ENCODE results near the gene SLC43A1. TPM values are rescaled to one million over a fixed set of nuclear protein-coding genes. Genes with fewer than 3 reads are reported as not detected.

SLC43A1 gene
- total RNA-seq, result 13.6 and 17.2 TPM in 2 replicates

GRCh38 chr11:57515332-57516060 lies at the start of gene SLC43A1:
Gene SLC43A1, minus strand, starts transcription at chr11:57515702. Its CDS starts 1,591 bp downstream, at chr11:57514111.

GRCh38 chr11:57536947-57537619 lies 21.6 kb upstream of the SLC43A1 start, which contains the start of gene SMTNL1:
Gene SMTNL1, plus strand, starts transcription at chr11:57537595. Its CDS starts 5,048 bp downstream, at chr11:57542643.

GRCh38 chr11:57530596-57531507 lies 15.3 kb upstream of the SLC43A1 start, which contains the start of gene TIMM10:
Gene TIMM10, minus strand, starts transcription at chr11:57530754. Its CDS starts 565 bp downstream, at chr11:57530189.

GRCh38 chr11:57460022-57460757 lies 55.3 kb downstream of the SLC43A1 start, which contains the start of gene RTN4RL2:
Gene RTN4RL2, plus strand, starts transcription at chr11:57460528. Its CDS starts 338 bp downstream, at chr11:57460866.

Other genes with a start within 250 kb of the SLC43A1 start
- 60.0 and 84.8 TPM in 2 replicates for gene TNKS1BP1, start 190.8 kb downstream of the SLC43A1 start, total RNA-seq
- 83.5 and 83.6 TPM in 2 replicates for gene SSRP1, start 179.8 kb downstream of the SLC43A1 start, total RNA-seq
- gene P2RX3, start 177.3 kb downstream of the SLC43A1 start, total RNA-seq, result not detected in 2 replicates
- not detected in 2 replicates for gene PRG3, start 134.6 kb downstream of the SLC43A1 start, total RNA-seq
- gene PRG2, start 125.1 kb downstream of the SLC43A1 start, total RNA-seq, result 0.30 TPM in 1 of 2 replicates, not detected in the other
- 75.7 and 82.2 TPM in 2 replicates for gene SLC43A3, start 88.6 kb downstream of the SLC43A1 start, total RNA-seq
- under 0.01 and 0.15 TPM in 2 replicates for gene RTN4RL2, start 55.2 kb downstream of the SLC43A1 start, total RNA-seq
- 65.0 and 81.3 TPM in 2 replicates for gene TIMM10, start 15.1 kb upstream of the SLC43A1 start, total RNA-seq
- not detected in 2 replicates for gene SMTNL1, start 21.9 kb upstream of the SLC43A1 start, total RNA-seq
- gene UBE2L6, start 52.0 kb upstream of the SLC43A1 start, total RNA-seq, result 17.9 and 76.9 TPM in 2 replicates
- under 0.01 and 0.46 TPM in 2 replicates for gene SERPING1, start 82.0 kb upstream of the SLC43A1 start, total RNA-seq
- under 0.01 TPM in 1 of 2 replicates, not detected in the other for gene YPEL4, start 134.2 kb upstream of the SLC43A1 start, total RNA-seq
- 28.3 and 31.5 TPM in 2 replicates for gene CLP1, start 142.1 kb upstream of the SLC43A1 start, total RNA-seq
- gene ZDHHC5, start 152.4 kb upstream of the SLC43A1 start, total RNA-seq, result 24.7 and 33.3 TPM in 2 replicates
- gene MED19, start 196.5 kb upstream of the SLC43A1 start, total RNA-seq, result 19.5 and 19.8 TPM in 2 replicates
- 44.2 and 53.6 TPM in 2 replicates for gene TMX2, start 196.9 kb upstream of the SLC43A1 start, total RNA-seq
- 106 and 115 TPM in 2 replicates for gene SELENOH, start 225.8 kb upstream of the SLC43A1 start, total RNA-seq
- not detected in 2 replicates for gene BTBD18, start 236.1 kb upstream of the SLC43A1 start, total RNA-seq
- 172 and 178 TPM in 2 replicates for gene CTNND1, start 246.1 kb upstream of the SLC43A1 start, total RNA-seq